NCI-H2196 (cell line): ENCODE data around the gene FOXP1.

ENCODE experiments used
- DNase-seq: peaks from one replicate; lab custom pipeline; 2025; ENCODE audit not compliant: unreplicated experiment; lab: John Stamatoyannopoulos, UW

The FOXP1 gene

GRCh38 chr3:71583566-71584393 lies at the start of gene FOXP1:
Gene FOXP1, minus strand, starts transcription at chr3:71583728. Its CDS starts 385,347 bp downstream, at chr3:71198381.
- DNase-seq: peak; percentile 46

GRCh38 chr3:71629711-71630110 lies 46.2 kb upstream of the FOXP1 start:
- no peak for DNase-seq

- DNase-seq: no peak
These were observed 45.8 kb upstream of the FOXP1 start for GRCh38 chr3:71629289-71629688.

GRCh38 chr3:71628522-71628921 lies 45.0 kb upstream of the FOXP1 start:
- DNase-seq: no peak

- no peak for DNase-seq
These were observed 42.1 kb upstream of the FOXP1 start for GRCh38 chr3:71625676-71626075.

- no peak for DNase-seq
These were observed 38.5 kb upstream of the FOXP1 start for GRCh38 chr3:71621825-71622537.

- no peak for DNase-seq
These were observed 35.0 kb upstream of the FOXP1 start for GRCh38 chr3:71618538-71618937.

- DNase-seq: no peak
These were observed 33.1 kb upstream of the FOXP1 start for GRCh38 chr3:71616571-71617021.

DNA sequence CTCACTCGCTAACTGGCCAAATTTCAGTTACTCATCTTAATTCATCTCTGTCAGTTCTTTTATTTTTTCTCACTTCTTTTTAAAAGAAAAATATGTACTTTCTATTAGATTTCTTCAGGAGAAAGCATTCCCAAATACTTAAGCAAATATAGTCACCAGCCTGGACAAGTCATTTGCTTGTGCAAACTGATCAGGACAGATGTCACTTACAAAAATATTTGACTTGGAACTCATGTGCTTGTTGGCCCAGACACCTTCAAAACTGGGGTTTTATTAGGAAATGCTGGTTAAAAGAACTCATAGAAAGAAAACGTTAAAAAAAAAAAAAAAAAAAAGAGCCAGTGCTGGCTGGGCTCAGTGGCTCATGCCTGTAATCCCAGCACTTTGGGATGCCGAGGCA lies 31.3 kb upstream of the FOXP1 start:
- DNase-seq: no peak

DNA sequence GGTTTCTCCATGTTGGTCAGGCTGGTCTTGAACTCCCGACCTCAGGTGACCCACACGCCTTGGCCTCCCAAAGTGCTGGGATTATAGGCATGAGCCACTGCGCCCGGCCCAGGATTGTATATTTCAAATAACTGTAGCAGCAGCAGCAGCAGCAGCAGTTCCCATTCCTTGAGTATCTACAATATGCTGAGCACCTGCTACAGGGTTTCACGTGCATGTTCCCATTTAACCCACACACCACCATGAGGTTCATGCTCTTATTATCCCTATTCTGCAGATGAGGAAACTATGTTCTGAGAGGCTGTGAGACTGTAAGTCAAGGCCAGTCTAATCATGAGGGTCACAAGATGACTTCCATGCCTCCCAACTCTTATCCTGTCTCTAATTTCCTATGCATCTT lies 30.9 kb upstream of the FOXP1 start:
- no peak for DNase-seq

DNA sequence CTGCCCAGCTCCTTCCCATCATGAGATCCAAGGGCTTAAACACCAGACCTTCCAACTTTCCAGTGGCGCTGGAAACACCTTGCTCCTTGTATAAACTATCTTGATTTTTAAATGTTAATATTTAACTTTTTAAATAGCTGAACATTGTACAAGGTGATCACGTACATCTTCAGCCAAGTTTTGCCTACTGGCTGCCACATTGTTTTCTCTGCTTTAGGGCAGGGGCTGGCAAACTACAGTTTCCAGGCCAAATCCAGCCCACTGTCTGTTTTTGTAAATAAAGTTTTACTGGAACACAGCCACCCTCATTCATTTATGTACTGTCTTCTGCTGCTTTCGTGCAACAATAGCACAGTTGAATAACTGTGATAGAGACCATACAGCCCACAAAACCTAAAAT lies 27.6 kb upstream of the FOXP1 start:
- no peak for DNase-seq

DNA sequence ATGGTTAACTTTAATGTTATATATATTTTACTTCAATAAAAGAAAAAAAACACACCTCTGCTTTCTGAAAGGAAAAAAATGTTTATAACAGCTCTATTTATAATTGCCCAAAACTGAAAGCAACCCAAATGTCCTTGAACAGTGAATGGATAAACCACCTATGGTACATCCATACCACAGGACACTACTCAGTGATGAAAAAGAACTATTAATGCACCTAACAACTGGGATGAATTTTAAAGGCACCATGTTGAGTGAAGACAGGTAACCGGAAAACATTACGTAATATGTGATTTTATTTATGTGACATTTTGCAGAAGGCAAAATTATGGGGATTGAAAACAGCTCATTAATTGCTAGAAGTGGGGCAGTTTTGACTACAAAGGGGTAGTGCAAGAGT lies 23.8 kb upstream of the FOXP1 start:
- DNase-seq: no peak

GRCh38 chr3:71606582-71606981 lies 23.1 kb upstream of the FOXP1 start:
- no peak for DNase-seq

- no peak for DNase-seq
These were observed 18.7 kb upstream of the FOXP1 start for GRCh38 chr3:71602256-71602655.

GRCh38 chr3:71601811-71602210 lies 18.3 kb upstream of the FOXP1 start:
- DNase-seq: no peak

GRCh38 chr3:71600646-71601288 lies 17.2 kb upstream of the FOXP1 start:
- DNase-seq: no peak

DNA sequence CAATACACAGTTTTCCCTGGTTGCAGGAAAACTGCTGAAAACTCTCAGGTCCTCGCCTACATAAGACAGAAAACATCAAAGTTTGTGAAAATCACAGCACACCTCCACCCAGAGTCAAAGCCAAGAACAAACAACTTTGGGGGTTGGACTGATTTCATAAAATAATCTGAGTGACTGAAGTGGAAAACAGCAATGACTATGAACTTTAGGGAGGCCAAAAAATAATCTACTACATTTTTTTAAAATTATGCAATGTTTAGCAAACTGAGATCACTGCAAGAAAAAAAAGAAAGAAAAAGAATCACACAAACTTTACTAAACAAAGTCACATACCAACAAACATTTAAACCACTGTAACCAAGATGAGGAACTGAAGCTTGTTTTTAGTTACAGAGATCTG lies 15.9 kb upstream of the FOXP1 start:
- no peak for DNase-seq

- no peak for DNase-seq
These were observed 14.8 kb upstream of the FOXP1 start for GRCh38 chr3:71598292-71598691.

GRCh38 chr3:71597286-71597685 lies 13.8 kb upstream of the FOXP1 start:
- DNase-seq: no peak

- DNase-seq: no peak
These were observed 9.6 kb upstream of the FOXP1 start for GRCh38 chr3:71593106-71593505.

GRCh38 chr3:71591101-71591500 lies 7.6 kb upstream of the FOXP1 start:
- no peak for DNase-seq

DNA sequence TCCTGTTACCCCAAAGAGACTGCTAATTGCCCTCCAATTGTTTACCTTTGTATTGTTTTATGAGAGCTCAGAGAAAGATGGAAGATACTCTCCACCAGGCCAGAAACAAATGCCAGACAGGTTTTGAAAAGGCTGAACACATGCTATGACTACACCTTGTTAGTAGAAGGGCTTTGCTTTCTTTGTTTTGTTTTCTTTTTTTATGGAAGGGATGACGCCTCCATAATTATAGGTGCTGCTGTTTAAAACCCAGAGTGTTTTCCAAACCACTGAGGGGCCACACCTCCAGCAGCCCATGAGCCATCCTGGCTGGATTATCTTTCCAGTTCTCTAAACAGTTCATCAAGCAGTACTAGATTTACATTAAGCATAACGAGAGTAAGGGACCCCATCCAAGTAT lies 5.6 kb upstream of the FOXP1 start:
- DNase-seq: no peak
